NCI-H2171 (cell line): ENCODE data around the gene NBL1.

Experiments
- DNase-seq: peaks from one replicate; lab custom pipeline; 2025; lab: John Stamatoyannopoulos, UW

The NBL1 gene

GRCh38 chr1:19703280-19703679 is 59.2 kb downstream of the NBL1 start:
- DNase-seq: no peak

GRCh38 chr1:19704247-19705113 is 60.4 kb downstream of the NBL1 start:
- peak; percentile 49 for DNase-seq

GRCh38 chr1:19705464-19705863 is 61.4 kb downstream of the NBL1 start:
- DNase-seq: no peak

- no peak for DNase-seq
These were observed 62.0 kb downstream of the NBL1 start for GRCh38 chr1:19706136-19706535.
